Stomach (tissue), 4 donors: ENCODE data around the gene CRADD.
"Not testable (repeated sequence)": the region's sequence is repeated elsewhere in the genome, so short reads cannot be mapped to it uniquely, and the experiment has no call there.

Experiments used
- CTCF ChIP-seq, 7 experiments: fragments of 450-650 bp in 4 of 7; fragments of 200-600 bp in 3 of 7; sonication (generic) in 3 of 7; IDR thresholded peaks; one replicate each; pipeline ENCODE4 v1.5.1; 2016 to 2019; ENCODE audit warnings: antibody characterized with exemption in 7 of 7, control low read depth in 2 of 7, mild to moderate bottlenecking in 1 of 7
- POLR2A ChIP-seq, 4 donors: fragments of 450-650 bp; IDR thresholded peaks; one replicate each; pipeline ENCODE4 v1.6.1; 2016; ENCODE audit warnings: antibody characterized with exemption in 4 of 4, control low read depth in 2 of 4, mild to moderate bottlenecking in 1 of 4, moderate library complexity in 1 of 4

GRCh38 chr12:93711502-93711901, 34.3 kb downstream of the CRADD start:
- TF ChIP-seq CTCF, POLR2A (IDR thresholded peaks at IDR 0.05): not testable (repeated sequence)
